WI38 (cell line): ENCODE measurements around the gene COL1A1.

Source experiments
- H3K4me3 ChIP-seq: 2 replicates; pipeline ENCODE4 v1.5.1; 2011; ENCODE audit warnings: low read depth, mild to moderate bottlenecking, control low read depth, low read length
- CTCF ChIP-seq: IDR thresholded peaks from 2 replicates; pipeline ENCODE4 v1.5.1; 2012; ENCODE audit warnings: low read depth, mild to moderate bottlenecking, control low read depth, low read length

The COL1A1 gene

GRCh38 chr17:50139185-50139783 is 62.1 kb downstream of the COL1A1 start:
- no peak overlapping the region for H3K4me3 ChIP-seq
- no peak for TF ChIP-seq CTCF

GRCh38 chr17:50137042-50137441 is 64.4 kb downstream of the COL1A1 start:
- no peak overlapping the region for H3K4me3 ChIP-seq
- no peak for TF ChIP-seq CTCF

- no peak for TF ChIP-seq CTCF
- H3K4me3 ChIP-seq = no peak overlapping the region
These were observed 65.2 kb downstream of the COL1A1 start for GRCh38 chr17:50136096-50136687.

GRCh38 chr17:50135316-50136095 is 65.9 kb downstream of the COL1A1 start:
- no peak for TF ChIP-seq CTCF
- H3K4me3 ChIP-seq = no peak overlapping the region

- H3K4me3 ChIP-seq = no peak overlapping the region
- no peak for TF ChIP-seq CTCF
These were observed 67.0 kb downstream of the COL1A1 start for GRCh38 chr17:50134206-50135110.

GRCh38 chr17:50133769-50134099 is 67.7 kb downstream of the COL1A1 start:
- H3K4me3 ChIP-seq = no peak overlapping the region
- TF ChIP-seq CTCF = no peak
